COR-L47 (cell line): Measurements from ENCODE around the gene TENM4.

Experiments used
- DNase-seq: peaks from one replicate; lab custom pipeline; 2025; lab: John Stamatoyannopoulos, UW

TENM4 gene

GRCh38 chr11:79388201-79388600, 52.6 kb downstream of the TENM4 start:
- no peak for DNase-seq

GRCh38 chr11:79383874-79384273, 57.0 kb downstream of the TENM4 start:
- no peak for DNase-seq

DNA sequence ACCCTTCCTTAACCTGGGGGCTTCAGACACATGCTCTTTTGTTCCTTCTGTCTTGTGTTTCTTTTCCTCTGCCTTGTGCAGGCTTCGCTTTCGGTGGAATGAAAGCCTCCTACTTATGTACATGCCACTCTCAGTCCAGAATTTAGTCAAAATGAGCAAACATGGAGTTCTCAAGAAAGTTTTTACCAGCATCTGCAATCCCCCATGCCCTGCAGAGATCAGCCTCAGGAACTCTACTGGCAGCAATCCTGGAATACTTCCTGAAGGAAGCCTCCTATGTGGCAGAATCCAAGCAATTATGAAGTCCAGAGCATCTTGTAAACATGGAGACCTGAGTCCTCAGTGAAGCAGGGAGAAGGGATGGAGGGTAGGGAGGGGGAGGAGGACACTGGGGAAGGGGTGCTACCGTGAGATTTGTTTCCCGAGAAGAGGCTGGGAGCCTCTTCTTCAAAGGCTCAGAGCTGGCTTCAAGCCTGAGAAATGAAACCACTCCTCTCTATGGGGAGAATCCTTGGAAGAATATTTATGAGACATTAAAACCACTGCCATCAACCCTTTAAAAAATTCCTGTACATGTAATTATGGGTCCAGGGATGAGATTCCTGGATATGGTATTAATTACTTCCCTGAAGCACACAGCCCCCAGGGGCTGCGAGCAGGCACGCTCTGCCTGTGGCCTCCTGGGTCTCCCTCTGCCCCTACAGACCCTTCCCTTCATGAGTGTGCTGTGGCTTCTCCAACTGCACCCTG, 58.4 kb downstream of the TENM4 start:
- no peak for DNase-seq

DNA sequence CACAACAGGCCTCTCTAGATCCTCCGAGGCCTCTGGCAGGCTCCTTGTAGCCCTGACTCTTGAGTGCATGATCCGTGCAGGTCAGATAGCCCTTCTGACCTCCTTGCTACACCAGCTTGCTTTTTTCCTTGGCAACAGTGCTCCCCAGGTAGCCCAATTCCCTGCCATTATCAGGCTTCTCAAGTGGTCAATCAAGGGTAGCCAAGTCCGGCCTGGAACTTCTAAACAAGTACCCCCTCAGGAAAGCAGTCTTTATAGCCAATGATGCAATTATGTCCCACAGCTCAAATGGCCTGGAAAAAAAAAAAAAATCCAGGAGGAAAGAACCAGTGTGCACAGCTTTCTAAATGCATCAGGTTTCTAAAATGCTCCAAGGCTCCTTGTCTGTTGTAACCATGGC, 59.8 kb downstream of the TENM4 start:
- no peak for DNase-seq

DNA sequence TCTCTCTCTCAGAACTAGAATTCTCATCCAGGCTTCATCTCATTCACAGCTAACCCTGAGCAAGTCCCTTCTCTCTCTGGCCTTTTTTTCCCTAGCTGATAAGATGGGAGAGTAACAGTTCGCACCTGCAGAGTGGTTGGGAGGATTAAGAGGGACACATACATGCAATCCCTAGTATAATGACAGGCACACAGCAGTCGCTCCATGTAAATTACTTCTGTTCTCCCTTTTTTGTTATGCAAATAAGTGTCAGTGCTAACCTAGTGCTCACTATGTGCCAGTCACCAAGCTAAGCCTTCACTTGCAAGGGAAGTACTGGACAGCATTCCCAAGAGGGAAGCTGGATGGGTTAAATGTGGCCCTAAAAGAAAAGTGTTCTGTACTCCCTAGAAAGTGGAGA, 63.4 kb downstream of the TENM4 start:
- no peak for DNase-seq

GRCh38 chr11:79375818-79376550, 64.8 kb downstream of the TENM4 start:
- DNase-seq = no peak

- no peak for DNase-seq
Observed at GRCh38 chr11:79374727-79375126, 66.1 kb downstream of the TENM4 start.

DNA sequence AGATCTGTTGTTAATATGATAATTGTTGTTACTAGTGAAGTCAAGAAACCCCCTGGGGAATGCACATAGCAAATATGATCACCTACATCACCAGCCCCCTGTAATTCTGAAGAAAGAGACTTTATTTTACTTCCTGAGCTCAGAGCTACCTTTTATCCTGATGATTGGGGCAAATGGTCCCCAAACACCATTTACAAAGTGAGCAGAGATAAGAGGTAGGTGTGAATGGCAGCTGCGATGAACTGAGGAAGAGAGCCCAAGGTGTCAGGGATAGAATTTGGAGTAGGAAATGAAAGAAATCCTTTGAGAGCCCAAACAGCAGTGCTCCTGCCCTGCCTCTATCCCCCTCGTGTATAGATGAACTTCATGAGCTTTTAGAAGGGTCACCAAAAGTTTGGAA, 69.1 kb downstream of the TENM4 start:
- DNase-seq = no peak

DNA sequence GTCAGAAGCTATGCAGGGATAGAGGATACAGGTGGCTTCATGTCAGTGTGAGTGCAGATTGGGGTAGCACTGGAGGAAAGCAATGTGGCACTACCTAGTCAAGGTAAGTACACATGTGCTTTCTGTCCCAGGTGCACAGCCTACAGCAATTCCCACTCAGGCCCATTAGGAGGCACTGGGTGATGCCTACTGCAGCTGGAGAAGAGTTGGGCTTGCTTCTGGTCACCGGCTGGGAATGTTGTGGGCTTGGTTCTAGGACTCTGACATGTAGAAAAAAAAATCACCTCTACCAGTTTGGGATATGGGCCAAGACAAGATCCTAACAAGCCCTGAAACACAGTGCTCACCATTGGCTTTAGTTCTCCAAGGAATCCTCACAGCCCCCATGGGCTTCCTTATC, 69.7 kb downstream of the TENM4 start:
- no peak for DNase-seq

- no peak for DNase-seq
Observed at GRCh38 chr11:79369055-79369454, 71.8 kb downstream of the TENM4 start.

GRCh38 chr11:79367844-79368243, 73.0 kb downstream of the TENM4 start:
- DNase-seq = no peak

DNA sequence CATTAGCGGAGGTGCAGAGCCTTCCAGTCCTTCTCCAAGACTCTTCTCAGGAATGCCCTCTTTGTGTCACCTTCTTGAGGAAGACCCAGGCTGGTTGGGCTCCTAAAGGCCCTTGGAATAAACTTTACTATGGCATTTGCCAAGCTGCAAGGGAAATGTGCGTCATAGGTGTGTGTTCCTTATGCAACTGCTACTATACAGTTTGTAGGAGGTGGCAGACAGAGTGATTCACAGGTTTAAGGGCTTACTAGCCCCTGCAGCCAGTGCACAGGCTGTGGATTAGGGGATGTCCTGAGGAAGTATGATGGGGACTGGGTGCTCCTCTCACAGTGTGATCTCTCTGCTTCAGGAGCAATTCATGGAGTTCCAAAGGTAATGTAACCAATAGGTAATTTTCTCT, 74.6 kb downstream of the TENM4 start:
- no peak for DNase-seq

DNA sequence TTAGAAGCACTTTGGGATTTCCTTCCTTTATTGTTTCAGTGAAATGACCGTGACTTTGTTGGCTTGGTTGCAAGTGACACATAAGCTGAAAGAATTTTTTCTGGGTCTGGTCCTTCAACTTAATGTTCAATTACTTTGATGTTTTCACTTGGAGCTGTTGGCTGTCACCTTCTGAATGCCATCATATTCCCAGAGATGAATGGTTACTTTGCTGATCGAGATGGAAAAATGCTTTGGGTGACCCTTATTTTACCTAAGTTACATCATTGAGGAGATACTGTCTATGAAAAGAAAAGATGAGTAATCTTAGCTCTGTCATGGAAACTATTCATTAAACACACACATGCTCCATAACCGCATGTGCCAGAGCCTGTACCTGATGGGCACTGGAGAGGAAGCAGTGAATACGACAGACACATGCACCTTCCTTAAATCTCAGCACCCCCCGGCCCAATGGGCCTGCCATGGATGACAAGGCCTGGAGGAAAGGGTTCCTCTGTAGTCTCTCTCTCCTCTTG, 76.9 kb downstream of the TENM4 start:
- DNase-seq = no peak

DNA sequence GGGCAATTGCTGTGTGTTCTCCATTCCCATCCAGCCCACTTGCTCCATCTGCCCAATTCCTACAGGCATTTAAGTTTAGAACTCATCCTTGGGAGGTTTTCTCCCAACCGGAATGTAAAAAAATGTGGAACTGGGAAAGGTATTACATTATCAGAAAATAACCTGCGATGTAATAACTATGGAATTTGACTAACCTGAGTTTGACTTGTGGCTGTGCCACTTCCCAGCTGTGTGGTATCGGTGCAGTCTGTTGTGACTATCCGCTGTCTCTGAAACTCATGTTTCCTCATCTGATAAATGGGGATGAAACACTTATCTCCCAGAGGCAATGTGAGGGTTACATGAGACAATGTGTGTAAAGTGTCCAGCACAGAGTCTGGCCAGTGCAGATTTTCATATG, 77.6 kb downstream of the TENM4 start:
- no peak for DNase-seq

DNA sequence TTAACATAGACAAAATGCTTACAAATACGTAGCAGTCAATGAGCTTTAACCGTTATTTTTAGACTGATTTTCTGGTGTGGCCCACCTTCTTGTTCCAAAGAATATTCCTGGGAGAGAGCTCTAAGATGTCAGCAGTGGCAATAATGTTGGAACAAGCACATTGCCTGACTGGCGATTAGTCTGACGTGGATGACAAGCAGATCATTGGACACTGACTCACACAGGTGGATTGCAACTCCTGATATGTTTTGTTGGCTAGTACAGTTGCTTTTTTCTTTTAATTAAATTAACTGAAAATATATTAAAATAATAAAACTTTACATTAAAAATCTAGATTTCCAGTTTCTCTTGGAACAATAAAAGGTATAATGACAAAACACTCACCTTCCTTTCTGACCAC, 78.0 kb downstream of the TENM4 start:
- no peak for DNase-seq

- DNase-seq = no peak
Observed at GRCh38 chr11:79362206-79362757, 78.5 kb downstream of the TENM4 start.

- DNase-seq = no peak
Observed at GRCh38 chr11:79358258-79358657, 82.6 kb downstream of the TENM4 start.

DNA sequence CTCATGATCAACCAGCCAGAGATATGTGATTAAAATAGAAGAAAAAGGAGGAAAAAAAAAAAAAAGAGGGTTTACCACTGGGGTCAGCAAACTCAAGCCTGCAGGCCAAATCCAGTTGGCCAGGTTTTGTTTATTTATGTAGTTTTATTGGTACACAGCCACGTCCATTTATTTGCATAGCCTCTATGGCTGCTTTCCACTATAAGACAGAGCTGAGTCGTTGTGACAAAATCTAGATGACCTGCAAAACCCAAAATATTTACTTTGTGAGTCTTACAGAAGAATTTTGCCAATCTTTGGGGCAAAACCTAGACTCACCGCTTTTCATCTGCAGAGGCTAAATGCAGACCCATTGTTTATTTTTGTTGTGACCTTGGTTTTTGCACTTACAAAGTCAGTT, 87.1 kb downstream of the TENM4 start:
- DNase-seq = no peak

DNA sequence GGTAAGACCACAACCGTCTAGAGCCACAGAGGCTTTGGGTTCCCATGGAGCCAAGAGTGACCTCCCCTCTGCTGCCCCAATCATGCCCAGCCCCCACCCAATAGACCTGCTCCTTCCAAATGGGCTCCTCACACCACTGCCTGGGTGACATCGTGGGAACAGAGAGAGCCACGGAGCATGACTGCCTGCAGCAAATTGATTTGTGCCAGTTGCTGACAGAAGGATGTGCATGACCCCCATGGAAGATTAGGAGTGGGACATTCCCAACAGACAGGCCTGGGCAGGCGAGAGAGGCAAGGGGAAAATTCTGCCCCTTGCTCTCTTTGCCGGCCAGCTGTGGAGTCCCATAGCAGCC, 88.5 kb downstream of the TENM4 start:
- no peak for DNase-seq

GRCh38 chr11:79348976-79349682, 91.7 kb downstream of the TENM4 start:
- DNase-seq = no peak

DNA sequence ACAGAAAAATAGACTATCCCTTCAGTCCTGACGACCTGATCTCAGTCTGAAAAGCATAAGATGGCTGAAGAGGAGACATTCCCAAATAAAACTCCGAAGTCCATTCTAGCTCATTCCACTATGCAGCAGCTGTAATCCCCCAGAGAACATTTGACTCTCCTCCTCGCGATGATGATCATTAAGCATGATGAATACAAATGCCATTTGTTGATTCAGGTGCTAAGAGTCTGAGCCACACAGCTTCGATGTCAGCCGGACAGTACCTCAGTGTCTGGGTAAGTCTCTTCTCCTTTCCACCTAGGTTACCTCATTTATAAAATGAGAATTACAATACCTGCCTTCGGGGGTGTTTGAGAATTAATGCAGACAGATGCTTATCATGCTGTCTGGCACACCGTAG, 94.8 kb downstream of the TENM4 start:
- DNase-seq = no peak

DNA sequence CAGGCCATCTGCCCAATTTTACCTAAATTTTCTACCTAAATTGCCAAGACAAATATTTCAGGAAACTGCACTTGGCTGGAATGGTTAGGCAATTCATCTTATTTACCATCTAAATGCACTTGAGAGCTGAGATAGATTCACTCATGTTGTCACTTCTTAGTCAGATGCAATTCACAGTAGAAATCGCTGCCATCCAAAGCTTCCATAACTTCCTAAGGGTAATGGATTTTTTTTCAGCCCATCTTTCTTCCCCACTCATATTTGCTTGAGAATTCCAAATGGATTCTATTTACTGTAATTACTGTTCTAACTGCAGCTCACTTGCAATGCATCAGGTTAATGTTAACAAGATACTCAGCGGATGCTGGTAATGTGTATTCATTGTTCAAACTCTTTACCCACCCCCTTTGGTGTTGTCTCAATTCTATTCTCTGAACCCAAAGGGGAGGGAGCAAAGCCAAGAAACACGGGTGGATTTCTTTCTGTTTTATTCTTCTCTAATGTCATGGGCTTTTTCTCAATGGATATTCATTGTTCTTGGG, 96.0 kb downstream of the TENM4 start:
- DNase-seq = no peak
